Sigmoid colon (tissue), 7 donors: ENCODE measurements around the gene CAPN5. TPM values are rescaled to one million over a fixed set of nuclear protein-coding genes. Genes with fewer than 3 reads are reported as not detected.

Source experiments
- DNase-seq: peaks from one replicate; pipeline ENCODE4 v3.0.0-alpha.2; 2019
- H3K27ac ChIP-seq, 4 donors: fragments of 200-600 bp; sonication (generic); one replicate each; pipeline ENCODE4 v1.5.1; 2016 to 2019; ENCODE audit warnings: mild to moderate bottlenecking in 1 of 4
- H3K27me3 ChIP-seq, 3 donors: fragments of 200-600 bp; sonication (generic); one replicate each; pipeline ENCODE4 v1.5.1; 2019; ENCODE audit warnings: mild to moderate bottlenecking in 1 of 3
- H3K36me3 ChIP-seq, 4 donors: fragments of 200-600 bp; sonication (generic); one replicate each; pipeline ENCODE4 v1.5.1; 2016 to 2019
- H3K4me1 ChIP-seq, 4 donors: fragments of 200-600 bp; sonication (generic); one replicate each; pipeline ENCODE4 v1.5.1; 2017 to 2019
- H3K4me3 ChIP-seq, 4 donors: fragments of 200-600 bp; sonication (generic); one replicate each; pipeline ENCODE4 v1.5.1; 2017 to 2019; ENCODE audit warnings: mild to moderate bottlenecking in 2 of 4, moderate library complexity in 1 of 4
- H3K9me3 ChIP-seq, 4 donors: fragments of 200-600 bp in 3 of 4; sonication (generic) in 3 of 4; one replicate each; pipeline versions ENCODE4 v1.5.1 to v1.6.1; 2013 to 2019
- EP300 ChIP-seq, 4 donors: sonication (generic); formaldehyde crosslinking; IDR thresholded peaks; one replicate each; pipeline ENCODE4 v1.6.1; 2017; ENCODE audit warnings: antibody characterized with exemption in 4 of 4
- POLR2A ChIP-seq, 2 donors: fragments of 450-650 bp; IDR thresholded peaks; one replicate each; pipeline ENCODE4 v1.6.1; 2016; ENCODE audit warnings: antibody characterized with exemption in 2 of 2, mild to moderate bottlenecking in 2 of 2, moderate library complexity in 2 of 2
- POLR2AphosphoS5 ChIP-seq, 4 donors: sonication (generic); formaldehyde crosslinking; IDR thresholded peaks; one replicate each; pipeline ENCODE4 v1.6.1; 2017; ENCODE audit warnings: antibody characterized with exemption in 4 of 4
- WGBS, 2 donors: extraction: QIAGEN DNeasy Blood & Tissue Kit; methylation state at CpG; one replicate each; pipeline ENCODE4 v1.1.7; 2013; 5-methylcytosine and 5-hydroxymethylcytosine counted together
- intact Hi-C: fragments of 100-400 bp; cut with DNase I; formaldehyde crosslinking; loops from one replicate; pipeline ENCODE4 v1.15.1; 2023
- polyA plus RNA-seq, 3 donors: library from polyadenylated mRNA; stranded (reverse); fragments of 200-250 nt; gene quantifications; one replicate each; pipeline ENCODE4 v1.2.3, GENCODE V29; 2013
- total RNA-seq, 4 donors: library from RNA; depleted of rRNA; stranded (reverse); fragments of >200 nt; gene quantifications; one replicate each; pipeline ENCODE4 v1.1.0, GENCODE V29; 2016
- TF ChIP-seq, protein P1 (sequence below), 4 experiments: fragments of 450-650 bp in 3 of 4; fragments of 200-600 bp in 1 of 4; IDR thresholded peaks; one replicate each; pipeline ENCODE4 v1.5.1; 2016 to 2019; ENCODE audit warnings: antibody characterized with exemption in 4 of 4, mild to moderate bottlenecking in 3 of 4, moderate library complexity in 2 of 4
- donor health status: healthy with polysubstance abuse.
- donor health status: Bipolar disorder and iron deficiency.
- donor health status: healthy.

Gene CAPN5
- total and polyA plus RNA-seq, 7 donors, result 4.1 to 110 (median 12.5) TPM

DNA sequence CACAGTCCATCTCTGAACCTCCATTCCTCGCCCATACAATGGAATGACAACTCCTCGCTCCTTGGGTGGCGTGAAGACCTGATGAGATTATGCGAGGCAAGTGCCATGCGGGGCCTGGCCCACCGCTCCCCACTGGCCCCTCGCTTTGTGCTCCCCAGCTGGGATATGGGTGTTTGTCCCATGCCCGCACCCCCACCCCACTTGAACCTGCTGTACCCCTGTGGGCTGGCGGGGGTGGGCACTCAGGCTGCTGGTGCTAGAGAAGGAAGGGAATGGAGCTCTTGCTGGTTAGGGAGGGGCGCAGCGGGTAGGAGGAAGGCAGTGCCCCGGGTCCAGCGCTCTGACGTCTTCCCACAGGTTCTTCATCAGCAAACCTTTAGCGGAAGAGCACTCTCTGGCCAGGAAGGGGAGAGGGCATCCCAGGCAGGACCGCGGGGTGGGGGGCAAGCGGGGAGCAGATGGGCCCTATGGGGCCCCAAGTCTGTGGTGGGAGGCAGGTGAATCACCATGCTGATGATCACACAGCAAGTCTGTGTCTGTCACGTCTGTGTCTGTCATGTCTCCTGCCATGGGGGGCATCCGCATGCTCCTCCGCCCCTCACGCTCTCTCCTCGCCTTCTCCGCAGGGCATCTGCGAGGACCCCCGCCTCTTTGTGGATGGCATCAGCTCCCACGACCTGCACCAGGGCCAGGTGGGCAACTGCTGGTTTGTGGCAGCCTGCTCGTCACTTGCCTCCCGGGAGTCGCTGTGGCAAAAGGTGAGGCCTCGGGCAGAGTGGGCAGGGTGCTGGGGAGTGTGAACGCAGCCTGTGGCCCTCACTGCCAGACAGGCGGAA, 26.5 kb downstream of the CAPN5 start:
- no peaks in the 10 kb centered on the region for H3K36me3 ChIP-seq
- H3K4me3 ChIP-seq, result no peak overlapping the region
- DNase-seq, result peak; percentile 61
- TF ChIP-seq EP300 (IDR thresholded peaks at IDR 0.05) (no peak), POLR2A (IDR thresholded peaks at IDR 0.05) (no peak), POLR2AphosphoS5 (IDR thresholded peaks at IDR 0.05) (no peak)
- TF ChIP-seq, protein P1, sequence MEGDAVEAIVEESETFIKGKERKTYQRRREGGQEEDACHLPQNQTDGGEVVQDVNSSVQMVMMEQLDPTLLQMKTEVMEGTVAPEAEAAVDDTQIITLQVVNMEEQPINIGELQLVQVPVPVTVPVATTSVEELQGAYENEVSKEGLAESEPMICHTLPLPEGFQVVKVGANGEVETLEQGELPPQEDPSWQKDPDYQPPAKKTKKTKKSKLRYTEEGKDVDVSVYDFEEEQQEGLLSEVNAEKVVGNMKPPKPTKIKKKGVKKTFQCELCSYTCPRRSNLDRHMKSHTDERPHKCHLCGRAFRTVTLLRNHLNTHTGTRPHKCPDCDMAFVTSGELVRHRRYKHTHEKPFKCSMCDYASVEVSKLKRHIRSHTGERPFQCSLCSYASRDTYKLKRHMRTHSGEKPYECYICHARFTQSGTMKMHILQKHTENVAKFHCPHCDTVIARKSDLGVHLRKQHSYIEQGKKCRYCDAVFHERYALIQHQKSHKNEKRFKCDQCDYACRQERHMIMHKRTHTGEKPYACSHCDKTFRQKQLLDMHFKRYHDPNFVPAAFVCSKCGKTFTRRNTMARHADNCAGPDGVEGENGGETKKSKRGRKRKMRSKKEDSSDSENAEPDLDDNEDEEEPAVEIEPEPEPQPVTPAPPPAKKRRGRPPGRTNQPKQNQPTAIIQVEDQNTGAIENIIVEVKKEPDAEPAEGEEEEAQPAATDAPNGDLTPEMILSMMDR (IDR thresholded peaks at IDR 0.05), result no peak
- intact Hi-C loops, result no loop called here
- H3K27ac ChIP-seq, result no peak overlapping the region
- no peaks in the 10 kb centered on the region for H3K27me3 ChIP-seq
- 90% methylated on average over 33 of the region's 33 CpGs for WGBS, 2 donors
- no peaks in the 10 kb centered on the region for H3K9me3 ChIP-seq
- H3K4me1 ChIP-seq, result peaks cover 0 to 5% (median 0%) of the 10 kb centered on the region in 4 donors

DNA sequence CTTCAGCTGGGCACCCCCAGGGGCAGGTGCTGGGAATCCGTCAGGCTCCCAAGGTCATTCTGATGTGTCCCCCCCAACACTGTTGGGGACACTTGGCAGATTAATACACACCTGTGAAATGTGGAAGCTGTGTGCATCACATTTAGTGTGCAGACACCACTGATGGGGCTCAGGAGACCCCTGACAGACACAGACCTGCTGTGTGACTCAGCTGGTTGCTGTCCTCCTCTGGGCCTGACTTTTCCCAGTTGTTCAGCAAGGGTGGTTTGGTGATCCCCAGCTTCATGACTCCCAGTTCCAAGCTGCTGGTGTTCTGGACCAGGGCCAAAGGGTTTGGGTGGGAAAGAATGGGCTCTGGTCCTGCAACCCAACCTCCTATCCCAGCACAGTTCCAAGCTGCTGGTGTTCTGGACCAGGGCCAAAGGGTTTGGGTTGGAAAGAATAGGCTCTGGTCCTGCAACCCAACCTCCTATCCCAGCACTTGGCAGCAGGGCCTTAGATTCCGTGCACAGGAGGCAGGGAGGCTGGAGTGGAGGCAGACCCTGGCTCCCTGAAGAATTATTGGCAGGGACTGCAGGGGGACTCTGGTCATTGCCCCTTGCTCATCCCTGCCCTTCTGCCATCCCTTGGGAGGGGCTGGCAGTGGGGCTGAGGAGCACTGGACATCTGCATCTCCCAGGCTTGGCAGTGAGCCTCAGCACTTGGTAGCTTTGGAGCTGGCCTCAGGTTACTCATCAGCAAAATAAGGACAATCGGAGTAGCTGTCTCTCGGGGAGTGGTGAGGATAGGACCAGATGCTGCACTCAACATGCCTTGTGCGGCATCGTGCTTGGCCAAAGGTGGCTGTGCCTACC, 27.4 kb downstream of the CAPN5 start:
- Histone ChIP-seq H3K4me3 (no peak overlapping the region), H3K27me3 (no peaks in the 10 kb centered on the region), H3K36me3 (no peaks in the 10 kb centered on the region), H3K9me3 (no peaks in the 10 kb centered on the region), H3K27ac (no peak overlapping the region), H3K4me1 (peaks cover 0 to 5% (median 0%) of the 10 kb centered on the region in 4 donors)
- DNase-seq, result peak; percentile 47
- TF ChIP-seq EP300 (IDR thresholded peaks at IDR 0.05) (no peak), POLR2A (IDR thresholded peaks at IDR 0.05) (no peak), POLR2AphosphoS5 (IDR thresholded peaks at IDR 0.05) (no peak)
- TF ChIP-seq, protein P1 (IDR thresholded peaks at IDR 0.05), result no peak
- intact Hi-C loops, result no loop called here
- 76 to 87% methylated on average over 6 of the region's 6 CpGs for whole genome bisulfite sequencing, 2 donors

DNA sequence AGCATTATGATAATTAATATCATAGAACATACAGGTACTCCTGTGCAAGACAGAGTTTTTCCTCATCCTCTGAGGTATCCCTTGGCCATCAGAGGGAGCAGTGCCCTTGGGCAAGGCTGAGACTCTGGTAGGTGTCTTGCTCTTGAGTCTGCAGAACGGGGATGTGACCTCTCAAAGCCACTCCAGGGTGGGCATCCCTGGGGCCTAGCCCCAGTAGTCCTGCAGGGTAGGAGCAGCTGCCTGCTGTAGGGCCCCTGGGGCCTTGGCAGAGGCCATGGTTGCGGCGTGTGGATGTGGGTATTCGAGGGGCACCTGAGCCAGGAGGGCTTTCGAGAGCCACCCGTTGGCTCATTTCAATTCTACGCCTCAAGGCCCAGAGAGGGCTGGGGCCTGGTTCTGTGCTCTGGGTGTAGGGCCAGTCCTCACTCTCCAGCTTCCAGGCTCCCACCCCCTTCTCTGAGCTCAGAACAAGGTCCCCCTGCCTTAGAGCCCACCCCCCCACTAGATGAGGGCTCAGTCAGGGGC, 28.1 kb downstream of the CAPN5 start:
- TF ChIP-seq POLR2A (IDR thresholded peaks at IDR 0.05) (no peak), POLR2AphosphoS5 (IDR thresholded peaks at IDR 0.05) (no peak), EP300 (IDR thresholded peaks at IDR 0.05) (no peak)
- TF ChIP-seq, protein P1 (IDR thresholded peaks at IDR 0.05), result no peak
- Histone ChIP-seq H3K27me3 (no peaks in the 10 kb centered on the region), H3K36me3 (no peaks in the 10 kb centered on the region), H3K27ac (no peak overlapping the region), H3K9me3 (no peaks in the 10 kb centered on the region), H3K4me1 (peaks cover 0 to 5% (median 0%) of the 10 kb centered on the region in 4 donors), H3K4me3 (no peak overlapping the region)
- WGBS, 2 donors, result 85 to 89% methylated on average over 7 of the region's 7 CpGs
- peak; percentile 40 for DNase-seq
- intact Hi-C loops, result no loop called here

DNA sequence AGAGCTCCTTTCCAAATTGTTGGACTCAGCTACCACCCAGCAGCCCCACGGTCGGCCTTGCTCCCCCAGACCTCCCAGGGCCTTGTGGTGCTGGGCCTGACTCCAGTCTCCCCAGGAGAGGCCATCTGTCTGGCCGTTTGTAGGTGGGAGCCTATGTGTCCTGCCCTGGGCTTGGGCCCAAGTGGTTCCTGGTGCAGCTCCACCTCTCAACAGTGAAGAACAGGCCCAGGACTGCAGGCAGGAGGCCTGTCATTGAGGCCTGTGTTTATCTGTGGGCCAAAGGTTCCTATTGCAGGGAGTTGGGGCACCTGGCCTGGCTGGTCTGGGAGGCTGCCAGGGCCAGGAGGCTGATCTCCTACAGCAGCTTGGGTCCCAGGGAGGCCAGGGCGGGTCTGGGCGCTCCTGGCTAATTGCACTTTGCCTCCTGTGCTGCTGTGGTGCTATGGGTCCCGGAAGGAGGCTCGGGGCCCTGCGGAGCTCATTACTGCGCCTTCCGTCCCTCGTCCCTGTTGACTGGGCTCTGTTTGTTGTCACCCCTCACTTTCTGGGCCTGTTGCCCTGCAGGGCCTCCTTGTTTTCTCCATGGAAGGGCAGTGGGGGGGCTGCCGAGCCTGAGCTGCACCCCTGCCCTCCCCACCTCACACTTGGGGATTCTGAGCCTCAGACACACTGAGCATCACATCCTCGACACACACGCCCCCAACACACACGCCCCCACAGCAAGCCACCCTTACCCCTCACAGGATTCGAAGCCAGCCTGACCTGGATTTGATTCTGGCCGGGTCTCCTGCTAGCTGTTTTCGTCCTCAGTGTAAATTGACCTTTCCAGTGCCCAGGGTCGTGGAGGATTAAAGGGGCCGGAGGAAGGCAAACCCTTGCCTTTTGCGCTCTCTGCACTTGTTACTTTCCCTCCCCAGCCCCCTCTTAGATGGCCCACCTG, 29.1 kb downstream of the CAPN5 start:
- peak; percentile 55 for DNase-seq
- peaks cover 0 to 5% (median 0%) of the 10 kb centered on the region in 4 donors for H3K4me1 ChIP-seq
- 25 to 77% methylated on average over 21 of the region's 21 CpGs for WGBS, 2 donors
- no peak for TF ChIP-seq POLR2AphosphoS5 (IDR thresholded peaks at IDR 0.05)
- TF ChIP-seq, protein P1 (IDR thresholded peaks at IDR 0.05), result no peak
- TF ChIP-seq POLR2A (IDR thresholded peaks at IDR 0.05), result no peak
- TF ChIP-seq EP300 (IDR thresholded peaks at IDR 0.05), result no peak
- H3K27me3 ChIP-seq, result no peaks in the 10 kb centered on the region
- H3K36me3 ChIP-seq, result no peaks in the 10 kb centered on the region
- no peak overlapping the region for H3K27ac ChIP-seq
- H3K4me3 ChIP-seq, result no peak overlapping the region
- intact Hi-C loops, result no loop called here
- H3K9me3 ChIP-seq, result no peaks in the 10 kb centered on the region
